Head of caudate nucleus (tissue), 42 donors: ENCODE data around the gene BAIAP2L1.

Source experiments
- DNase-seq, 42 donors: peaks; one replicate each; pipeline versions ENCODE4 v3.0.0 to v3.0.0-alpha.2; 2020 to 2021; ENCODE audit warnings: mixed read lengths in 7 of 42
- intact Hi-C: fragments of 100-400 bp; cut with DNase I; formaldehyde crosslinking; loops from one replicate; pipeline ENCODE4 v1.15.0; 2022

Gene BAIAP2L1

DNA sequence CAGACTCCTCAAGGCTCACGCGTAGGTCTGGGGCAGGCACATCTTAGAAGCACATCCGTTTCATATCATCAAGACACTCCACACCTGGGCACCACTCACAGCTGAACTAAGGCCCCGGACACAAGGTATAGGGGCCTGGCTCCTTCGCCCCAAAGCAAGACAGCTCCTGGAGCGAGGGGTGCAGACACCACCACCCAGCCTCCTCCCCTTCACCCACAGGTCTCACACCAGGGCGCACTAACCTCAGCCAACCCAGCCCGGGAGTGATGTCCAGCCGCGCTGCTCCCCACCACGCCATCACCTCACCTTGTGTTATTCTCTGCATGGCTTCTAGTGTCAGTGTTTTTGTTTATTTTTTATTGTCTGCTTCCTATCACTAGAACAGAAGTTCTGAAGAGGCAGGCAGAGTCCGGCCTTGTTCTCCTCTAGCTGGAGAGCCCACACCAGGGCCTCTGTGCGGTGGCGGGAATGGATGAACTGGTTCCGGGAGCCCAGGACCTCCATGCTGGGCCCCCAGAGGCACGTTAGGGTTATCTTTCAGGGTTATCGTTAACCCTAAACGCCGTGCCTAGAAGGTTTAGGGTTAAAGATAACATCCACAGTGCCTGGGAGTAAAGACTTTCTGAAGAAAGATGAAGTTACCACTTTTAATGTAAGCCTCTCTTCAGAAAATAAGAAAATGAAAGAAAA is 97.6 kb downstream of the BAIAP2L1 start:
- DNase-seq: no peak
- intact Hi-C loops: no loop called here

- DNase-seq: no peak
- intact Hi-C loops: no loop called here
Observed at GRCh38 chr7:98301693-98302470, 99.0 kb downstream of the BAIAP2L1 start.

- intact Hi-C loops: no loop called here
Observed at GRCh38 chr7:98300595-98301372, 100.1 kb downstream of the BAIAP2L1 start.

DNA sequence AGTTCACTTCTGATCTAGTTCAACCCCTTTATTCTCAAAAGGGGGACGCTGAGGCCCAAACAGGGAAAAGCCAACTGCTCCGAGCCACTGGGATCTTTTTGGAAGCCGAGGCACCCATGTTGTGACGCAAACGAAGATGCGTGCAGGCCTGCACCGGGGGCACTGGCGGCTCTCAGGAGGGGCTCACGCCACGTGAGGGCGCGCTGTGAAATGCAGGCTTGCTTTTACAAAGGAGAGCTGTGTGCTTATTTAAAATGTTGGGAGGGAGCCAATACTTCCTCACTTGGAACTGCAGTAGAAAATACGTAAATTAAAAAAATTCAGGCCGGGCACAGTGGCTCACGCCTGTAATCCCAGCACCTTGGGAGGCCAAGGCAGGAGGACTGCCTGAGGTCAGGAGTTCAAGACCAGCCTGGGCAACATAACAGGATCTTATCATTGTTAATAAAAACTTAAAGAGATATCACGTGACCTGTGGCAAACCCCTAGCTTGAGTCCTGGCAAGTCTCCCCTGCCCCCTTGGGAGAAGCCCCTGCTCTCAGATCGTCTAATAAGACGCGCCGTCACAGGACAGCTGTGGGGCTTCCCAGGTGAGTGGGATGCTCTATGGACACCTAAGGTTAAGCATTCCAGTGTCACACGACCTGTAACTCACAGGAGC is 103.1 kb downstream of the BAIAP2L1 start:
- no peak for DNase-seq
- intact Hi-C loops: no loop called here

More at GRCh38 chr7:98300595-98301372, 100.1 kb downstream of the BAIAP2L1 start:
- DNase-seq: no peak

GRCh38 chr7:98296833-98297232 is 104.1 kb downstream of the BAIAP2L1 start:
- intact Hi-C loops: no loop called here
- no peak for DNase-seq

DNA sequence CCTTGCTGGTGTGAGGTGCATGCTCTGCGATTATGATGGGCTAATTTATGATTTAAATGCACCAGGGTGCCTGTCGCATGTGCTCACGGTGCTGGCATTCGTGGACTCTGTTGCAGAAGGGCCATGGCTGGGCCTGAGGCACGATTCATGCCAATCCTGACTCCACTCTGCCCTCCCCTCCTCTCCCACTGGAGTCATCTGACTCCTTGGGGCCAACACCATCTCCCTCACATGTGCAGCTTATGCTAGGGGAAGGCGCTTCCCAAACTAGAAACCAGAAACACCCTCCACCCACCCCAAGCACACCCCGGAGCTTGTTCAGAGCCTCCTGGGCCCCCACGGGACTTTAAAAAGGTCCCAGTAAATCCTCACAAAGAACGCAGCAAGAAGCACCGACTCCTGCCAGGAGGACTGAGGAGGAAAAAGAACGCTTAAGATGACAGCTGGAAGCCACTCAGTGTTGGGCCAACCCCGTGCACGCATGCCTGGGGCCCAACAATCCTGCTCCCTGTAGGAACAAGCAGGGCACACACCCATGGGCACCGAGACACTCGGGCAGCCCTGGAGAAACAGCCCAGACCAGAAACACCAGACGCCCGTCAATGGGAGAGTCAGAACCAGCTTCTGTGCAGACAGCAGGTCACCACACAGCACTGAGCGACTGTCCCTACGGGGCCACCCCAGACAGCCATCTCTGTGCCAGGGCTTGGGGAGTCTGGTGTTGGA is 105.3 kb downstream of the BAIAP2L1 start:
- intact Hi-C loops: no loop called here
- peak in 1 of 42 donors; percentile 28 for DNase-seq

- intact Hi-C loops: no loop called here
- DNase-seq: peak in 38 of 42 donors; percentile 37 to 83 (median 60)
Observed at GRCh38 chr7:98294798-98295382, 106.0 kb downstream of the BAIAP2L1 start.

- intact Hi-C loops: no loop called here
- DNase-seq: no peak
Observed at GRCh38 chr7:98294326-98294725, 106.6 kb downstream of the BAIAP2L1 start.

GRCh38 chr7:98293746-98294145 is 107.1 kb downstream of the BAIAP2L1 start:
- intact Hi-C loops: no loop called here
- no peak for DNase-seq

DNA sequence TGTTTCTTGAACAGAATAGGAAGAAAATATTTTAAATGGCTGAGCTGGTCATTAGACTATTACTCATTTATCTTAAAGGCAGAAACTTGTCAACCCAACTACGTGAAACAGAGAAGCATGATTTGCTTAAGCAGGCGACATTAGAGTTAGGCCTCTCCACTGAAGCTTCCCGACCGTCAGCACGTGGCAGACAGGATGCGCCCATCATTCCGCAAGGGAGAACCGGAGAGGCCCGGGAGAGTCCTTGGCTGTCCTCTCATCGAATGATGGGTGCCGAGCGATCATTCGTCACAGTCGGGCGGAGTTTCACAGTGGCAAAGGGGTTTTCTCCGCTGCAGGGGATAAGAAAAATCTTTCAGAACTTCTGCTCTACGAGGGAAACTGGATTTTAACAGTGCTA is 107.6 kb downstream of the BAIAP2L1 start:
- DNase-seq: no peak
- intact Hi-C loops: no loop called here

GRCh38 chr7:98291717-98292116 is 109.2 kb downstream of the BAIAP2L1 start:
- no peak for DNase-seq
- intact Hi-C loops: no loop called here

DNA sequence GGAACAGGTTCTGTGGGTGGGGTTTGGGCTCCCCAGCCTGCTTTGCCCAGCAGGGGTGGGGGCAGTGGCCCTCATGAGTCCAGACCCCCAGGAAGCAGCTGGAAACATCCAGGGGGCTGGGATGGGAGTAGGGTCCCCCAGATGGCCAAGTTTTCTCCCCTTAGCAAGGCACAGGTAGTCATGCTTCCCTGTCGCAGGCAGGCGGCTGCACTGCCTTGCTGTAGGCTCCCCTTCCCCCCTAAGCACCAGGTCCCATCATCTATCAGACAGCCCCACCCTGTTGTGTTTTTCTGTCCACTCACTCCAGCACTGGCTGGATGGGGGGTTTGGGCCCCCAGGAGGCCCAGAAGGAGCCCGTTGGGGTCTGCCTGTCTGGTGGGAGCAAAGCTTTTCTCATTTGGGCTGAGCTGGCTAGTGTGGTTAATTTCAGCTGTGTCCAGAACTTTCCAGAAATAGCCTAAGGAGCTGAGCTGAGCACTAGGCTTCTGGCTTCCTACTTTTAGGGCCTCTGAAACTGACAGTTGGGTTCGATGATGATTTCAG is 111.5 kb downstream of the BAIAP2L1 start:
- no peak for DNase-seq
- intact Hi-C loops: loop anchor here (10.0 kb wide), 1 partner anchor 585 kb away; the partner anchor contains the start of genes TMEM130 and TRRAP

GRCh38 chr7:98288064-98288823 is 112.6 kb downstream of the BAIAP2L1 start:
- intact Hi-C loops: loop anchor here (10.0 kb wide), 1 partner anchor 587 kb away; the partner anchor contains the start of genes TMEM130 and TRRAP
- no peak for DNase-seq

GRCh38 chr7:98287486-98287959 is 113.4 kb downstream of the BAIAP2L1 start:
- intact Hi-C loops: loop anchor here (10.0 kb wide), 1 partner anchor 587 kb away; the partner anchor contains the start of genes TMEM130 and TRRAP
- peak in 35 of 42 donors; percentile 27 to 88 (median 63) for DNase-seq

GRCh38 chr7:98286701-98287485 is 114.0 kb downstream of the BAIAP2L1 start:
- intact Hi-C loops: loop anchor here (10.0 kb wide), 1 partner anchor 588 kb away; the partner anchor contains the start of genes TMEM130 and TRRAP
- DNase-seq: peak in 41 of 42 donors; percentile 53 to 91 (median 76)

DNA sequence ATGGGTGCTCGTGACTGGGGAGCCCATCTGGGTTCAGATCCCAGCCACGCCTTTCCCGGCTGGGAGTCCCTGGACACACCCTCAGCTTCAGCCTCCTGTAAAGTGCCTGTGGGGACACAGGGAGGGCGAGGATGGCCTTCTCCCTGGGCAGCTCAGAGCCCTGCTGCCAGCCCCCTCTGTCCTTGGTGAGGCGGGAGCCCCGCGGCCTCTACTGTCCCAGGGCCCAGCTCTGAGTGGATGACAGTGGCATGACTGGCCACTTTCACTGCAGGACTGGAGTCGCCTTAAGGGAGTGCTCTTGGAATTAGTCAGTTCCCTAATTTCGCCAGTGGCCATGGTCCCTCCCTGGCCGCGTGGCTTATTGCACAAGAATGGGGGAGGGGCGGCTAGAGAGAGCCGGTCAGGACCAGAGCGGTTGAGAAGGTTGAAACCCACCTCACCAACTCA is 114.8 kb downstream of the BAIAP2L1 start:
- intact Hi-C loops: loop anchor here (10.0 kb wide), 1 partner anchor 589 kb away; the partner anchor contains the start of genes TMEM130 and TRRAP
- peak in 21 of 42 donors; percentile 8 to 70 (median 50) for DNase-seq
